ENCODE results near the gene HOXD3.

- no peak for TF ChIP-seq POLR2A (IDR thresholded peaks at IDR 0.05; ENCODE audit: control extremely low read depth in 1 of 2, low read depth in 2 of 2, low read length in 2 of 2)
- no peak for TF ChIP-seq ZNF274 (IDR thresholded peaks at IDR 0.05; ENCODE audit: borderline replicate concordance, extremely low read depth, low read length)
- TF ChIP-seq CHD2 (IDR thresholded peaks at IDR 0.05; ENCODE audit: low read length), result no peak
- no peak for TF ChIP-seq EP300 (IDR thresholded peaks at IDR 0.05; ENCODE audit: borderline replicate concordance in 1 of 2, low read depth in 2 of 2, low read length in 2 of 2)
- no peak for TF ChIP-seq CTCF (IDR thresholded peaks at IDR 0.05; ENCODE audit: control extremely low read depth in 1 of 3, insufficient read depth in 1 of 3, low read depth in 1 of 3, low read length in 3 of 3)
- no peak for TF ChIP-seq YY1 (IDR thresholded peaks at IDR 0.05; ENCODE audit: low read depth, low read length)
- no peak for TF ChIP-seq ATF3 (IDR thresholded peaks at IDR 0.05; ENCODE audit: insufficient read depth, low read depth, low read length)
- TF ChIP-seq PHF8 (conservative IDR thresholded peaks at IDR 0.05; ENCODE audit: low read depth, low read length), result no peak
- no peak for TF ChIP-seq GTF2F1 (IDR thresholded peaks at IDR 0.05; ENCODE audit: borderline replicate concordance, low read depth, low read length)
- peak; percentile 49 for TF ChIP-seq EZH2 (IDR thresholded peaks at IDR 0.05; ENCODE audit: low read depth, low read length, severe bottlenecking)
- no peak for TF ChIP-seq CREB1 (IDR thresholded peaks at IDR 0.05)
- TF ChIP-seq MAX (IDR thresholded peaks at IDR 0.05), result no peak
- TF ChIP-seq CBX5 (IDR thresholded peaks at IDR 0.05; ENCODE audit: low read depth, low read length), result no peak
- no peak for TF ChIP-seq CEBPB (IDR thresholded peaks at IDR 0.05; ENCODE audit: low read depth, low read length)
Measured at GRCh38 chr2:176117823-176118371, 39.2 kb upstream of the HOXD3 start.
